G401.6 (cell line): ENCODE data around the gene SNCA.

Source experiments
- FAIRE-seq: peaks from 2 replicates; lab custom pipeline; 2012; peaks lifted over from hg19 to GRCh38; lab: Jason Lieb, UNC

Gene SNCA

GRCh38 chr4:89836897-89837384 is at the start of gene SNCA:
Gene SNCA, minus strand, starts transcription at chr4:89837161. Its CDS starts 1,494 bp downstream, at chr4:89835667.
- no peak for FAIRE-seq

- FAIRE-seq, result no peak
These were observed 42.3 kb upstream of the SNCA start for GRCh38 chr4:89879215-89879614.

- FAIRE-seq, result no peak
These were observed 41.6 kb upstream of the SNCA start for GRCh38 chr4:89878611-89879010.

- FAIRE-seq, result no peak
These were observed 39.6 kb upstream of the SNCA start for GRCh38 chr4:89876548-89876947.

GRCh38 chr4:89871211-89871610 is 34.2 kb upstream of the SNCA start:
- FAIRE-seq, result peak; percentile 100

GRCh38 chr4:89868999-89869589 is 32.1 kb upstream of the SNCA start:
- no peak for FAIRE-seq

GRCh38 chr4:89868276-89868675 is 31.3 kb upstream of the SNCA start:
- no peak for FAIRE-seq

- FAIRE-seq, result no peak
These were observed 26.6 kb upstream of the SNCA start for GRCh38 chr4:89863533-89863932.

GRCh38 chr4:89860971-89861370 is 24.0 kb upstream of the SNCA start:
- no peak for FAIRE-seq

- FAIRE-seq, result no peak
These were observed 18.3 kb upstream of the SNCA start for GRCh38 chr4:89855236-89855635.

- FAIRE-seq, result no peak
These were observed 10.8 kb upstream of the SNCA start for GRCh38 chr4:89847571-89848325.

- FAIRE-seq, result no peak
These were observed 2.6 kb upstream of the SNCA start for GRCh38 chr4:89839558-89839957.

- FAIRE-seq, result no peak
These were observed 1.0 kb upstream of the SNCA start for GRCh38 chr4:89837993-89838390.

- peak; percentile 96 for FAIRE-seq
These were observed 528 bp upstream of the SNCA start for GRCh38 chr4:89837385-89837992.

- no peak for FAIRE-seq
These were observed 773 bp downstream of the SNCA start for GRCh38 chr4:89836031-89836745.

- no peak for FAIRE-seq
These were observed 1.5 kb downstream of the SNCA start for GRCh38 chr4:89835413-89835812.

- no peak for FAIRE-seq
These were observed 2.3 kb downstream of the SNCA start for GRCh38 chr4:89834486-89835209.

- no peak for FAIRE-seq
These were observed 7.4 kb downstream of the SNCA start for GRCh38 chr4:89829470-89830138.

- peak; percentile 42 for FAIRE-seq
These were observed 13.5 kb downstream of the SNCA start for GRCh38 chr4:89823416-89823815.

- FAIRE-seq, result peak; percentile 48
These were observed 15.3 kb downstream of the SNCA start for GRCh38 chr4:89821612-89822011.

- no peak for FAIRE-seq
These were observed 17.0 kb downstream of the SNCA start for GRCh38 chr4:89820010-89820409.

- FAIRE-seq, result no peak
These were observed 22.6 kb downstream of the SNCA start for GRCh38 chr4:89814362-89814761.
